Kidney capillary endothelial cell (primary cell): Measurements from ENCODE around the gene MAP2K5.

Experiments used
- DNase-seq: peaks from one replicate; pipeline ENCODE4 v3.0.0-alpha.2; 2018; ENCODE audit warnings: low spot score

Gene MAP2K5

DNA sequence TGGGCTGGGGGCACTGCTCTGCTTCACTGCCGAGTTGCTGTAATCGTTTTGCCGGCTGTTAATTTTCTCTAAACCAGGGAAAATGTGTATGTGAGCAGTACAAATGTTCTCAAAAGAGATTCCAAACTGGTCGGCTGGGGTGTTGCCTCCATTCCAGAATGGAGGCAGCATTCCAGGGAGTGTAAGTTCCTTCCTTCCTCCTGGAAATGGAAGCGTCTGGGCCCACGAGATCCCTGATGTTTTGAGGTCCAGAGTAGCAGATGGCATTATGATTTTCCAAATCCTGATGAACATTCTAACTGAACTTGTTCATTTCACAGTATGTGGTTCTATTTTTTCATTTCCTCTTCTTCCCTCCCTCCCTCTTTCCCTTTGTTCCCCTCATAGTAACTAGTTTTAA, 218.4 kb downstream of the MAP2K5 start:
- DNase-seq = no peak

DNA sequence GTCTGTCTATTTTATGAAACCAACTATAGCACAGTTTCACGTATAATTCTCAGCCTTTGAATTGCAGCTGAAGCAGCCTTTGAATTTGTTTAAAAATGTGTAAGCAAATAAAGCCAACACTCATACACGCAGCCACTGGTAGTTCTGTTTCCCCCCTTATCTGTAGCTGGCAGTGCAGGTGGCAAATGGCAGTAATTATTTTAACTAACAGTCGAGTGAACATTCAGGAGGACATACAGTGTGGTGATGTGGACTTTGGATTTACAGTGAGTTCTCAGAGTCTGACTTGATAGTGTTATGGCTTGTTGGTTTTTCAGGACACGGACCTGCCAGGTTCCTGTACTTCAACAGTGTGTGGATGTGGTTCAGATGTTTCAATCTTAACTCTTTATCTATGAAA, 218.8 kb downstream of the MAP2K5 start:
- DNase-seq = no peak

DNA sequence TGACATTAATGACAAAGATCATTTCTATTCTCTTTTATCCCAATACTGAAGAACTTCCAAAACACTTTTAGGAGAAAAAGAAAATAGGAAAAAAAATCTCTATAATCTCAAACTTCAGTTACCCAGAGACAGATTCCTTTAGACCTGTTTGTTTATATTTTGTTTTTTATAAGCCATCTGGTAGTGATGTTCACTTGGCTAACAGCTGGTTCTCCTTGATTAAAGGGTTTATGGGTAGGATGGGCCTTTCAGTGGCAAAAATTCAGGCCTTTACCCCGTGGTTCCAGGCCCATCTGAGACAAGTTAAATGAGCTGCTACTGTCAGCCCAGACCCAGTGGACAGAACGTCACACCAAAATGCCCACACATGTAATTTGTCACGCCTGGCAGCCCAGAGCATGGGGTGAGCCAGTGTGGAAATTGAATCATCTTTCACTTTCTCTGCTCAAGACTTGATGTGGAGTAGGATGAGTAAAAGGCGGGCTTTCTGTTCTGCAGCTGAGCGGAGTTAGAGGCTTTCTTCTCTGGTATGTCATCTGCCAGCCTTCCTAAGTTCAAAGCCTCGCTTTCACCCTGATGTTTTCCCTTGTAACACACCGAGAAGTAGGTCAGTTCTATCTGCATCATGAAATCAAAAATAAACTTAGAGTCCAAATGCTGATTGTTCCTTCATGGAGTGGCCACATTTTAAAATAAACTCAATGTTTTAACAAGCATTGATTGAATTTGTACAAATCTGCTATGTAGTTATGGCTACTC, 220.3 kb downstream of the MAP2K5 start:
- no peak for DNase-seq

DNA sequence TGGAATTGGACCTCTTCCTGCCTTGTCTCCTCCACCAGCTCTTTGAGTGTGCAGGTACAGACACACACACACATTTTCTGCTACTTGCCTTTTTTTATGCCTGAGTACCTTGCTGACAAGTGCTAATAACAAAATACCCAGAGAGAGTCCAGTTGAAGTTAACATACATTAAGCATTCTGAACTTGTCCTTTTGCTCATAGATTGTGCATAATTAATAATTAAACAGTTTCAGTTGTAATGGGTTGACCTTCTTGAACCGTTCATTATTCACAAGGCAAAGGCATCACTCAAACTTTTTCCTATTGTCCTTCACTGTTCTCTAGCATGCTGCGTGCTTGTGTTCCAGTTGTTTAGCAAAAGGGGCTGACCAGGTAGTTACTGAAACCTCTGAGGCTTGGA, 223.2 kb downstream of the MAP2K5 start:
- DNase-seq = no peak

GRCh38 chr15:67766968-67767367, 224.5 kb downstream of the MAP2K5 start:
- no peak for DNase-seq

GRCh38 chr15:67768313-67768977, 225.9 kb downstream of the MAP2K5 start:
- DNase-seq = no peak

- no peak for DNase-seq
Observed at GRCh38 chr15:67769497-67770357, 227.2 kb downstream of the MAP2K5 start.

GRCh38 chr15:67770358-67770628, 227.8 kb downstream of the MAP2K5 start:
- no peak for DNase-seq

- no peak for DNase-seq
Observed at GRCh38 chr15:67771189-67771800, 228.8 kb downstream of the MAP2K5 start.

DNA sequence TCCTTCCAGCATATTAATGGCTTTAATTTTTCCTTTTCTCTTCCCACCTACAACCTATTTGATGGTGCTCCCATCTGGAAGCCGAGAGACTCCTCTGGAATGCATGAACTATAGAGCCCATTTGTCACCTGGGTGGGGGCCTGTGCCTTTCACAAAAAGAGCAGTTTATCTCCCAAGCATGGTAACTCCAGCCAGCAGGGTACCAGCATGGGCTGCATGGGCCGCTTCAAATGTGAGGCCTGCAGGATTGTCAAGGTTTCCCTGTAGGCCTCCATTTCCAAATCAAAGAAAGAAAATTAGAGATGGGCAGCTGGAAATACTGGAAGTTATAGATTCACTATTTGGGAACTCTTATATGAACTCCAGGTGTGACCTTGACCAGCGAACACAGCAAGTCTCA, 232.1 kb downstream of the MAP2K5 start:
- no peak for DNase-seq

DNA sequence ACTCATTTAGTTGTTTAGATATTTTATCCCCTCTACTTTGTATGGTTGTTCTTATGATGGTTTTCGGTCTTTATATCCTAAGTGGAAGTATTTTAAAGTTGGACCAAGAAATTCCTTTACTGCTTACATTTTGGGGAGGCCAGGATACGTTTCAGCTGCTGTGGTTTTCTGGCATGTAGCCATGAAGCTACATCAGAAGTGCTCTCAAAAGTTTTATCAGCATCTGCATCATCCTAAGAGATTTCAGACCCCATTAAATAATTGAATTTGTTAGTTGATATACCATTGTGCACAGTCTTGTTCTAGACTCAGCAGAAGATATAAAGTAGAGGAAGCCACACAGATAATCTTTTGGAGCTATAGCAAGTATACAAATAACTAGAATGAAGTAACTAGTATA, 232.7 kb downstream of the MAP2K5 start:
- DNase-seq = no peak

DNA sequence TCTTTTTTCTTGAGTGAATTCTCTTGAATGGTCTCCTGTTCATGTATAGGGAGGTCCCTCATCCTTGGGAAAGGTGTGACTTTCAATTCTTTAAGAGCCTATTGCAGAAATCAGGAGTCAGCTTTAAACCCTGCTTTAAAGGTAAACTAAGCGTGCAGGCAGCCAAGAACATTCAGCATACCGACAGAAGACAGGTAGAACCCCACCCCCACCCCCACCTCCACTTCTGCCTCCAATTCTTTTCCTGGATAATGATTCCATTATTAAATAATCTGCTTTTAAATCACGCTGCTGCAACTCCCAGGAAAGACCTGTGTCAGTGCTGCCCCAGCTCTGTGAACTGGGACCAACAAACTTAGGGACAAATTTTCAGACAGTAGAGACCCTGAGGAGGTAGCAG, 233.5 kb downstream of the MAP2K5 start:
- DNase-seq = no peak

- DNase-seq = peak; percentile 18
Observed at GRCh38 chr15:67776600-67776999, 234.1 kb downstream of the MAP2K5 start.

- DNase-seq = no peak
Observed at GRCh38 chr15:67777071-67777470, 234.6 kb downstream of the MAP2K5 start.

- no peak for DNase-seq
Observed at GRCh38 chr15:67777773-67778172, 235.3 kb downstream of the MAP2K5 start.

DNA sequence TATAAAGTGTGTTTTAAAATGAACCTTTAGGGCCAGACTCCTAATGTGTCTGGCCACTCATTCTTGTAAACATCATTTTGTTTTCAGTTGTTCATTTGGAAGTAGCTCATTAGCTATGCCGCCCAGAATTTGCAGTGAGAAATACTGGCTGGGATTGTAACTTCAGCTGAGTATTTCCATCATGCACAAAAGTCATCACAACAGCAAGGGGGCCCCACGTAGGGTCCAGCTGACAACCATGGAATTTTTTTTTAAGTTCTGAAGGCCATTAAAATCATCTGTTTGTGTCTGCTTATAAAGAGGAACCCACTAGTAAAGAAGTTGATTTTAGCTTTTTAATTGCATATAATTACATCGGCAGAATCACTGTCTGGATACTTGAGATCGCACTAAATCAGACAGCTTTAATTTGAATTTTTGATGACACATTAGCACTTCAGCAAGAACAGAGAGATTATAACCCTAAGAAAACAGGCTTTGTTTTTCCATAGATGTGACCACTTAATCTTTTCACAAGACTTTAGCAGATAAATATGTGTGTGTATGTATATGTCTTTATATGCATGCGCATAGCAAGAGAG, 236.6 kb downstream of the MAP2K5 start:
- no peak for DNase-seq

DNA sequence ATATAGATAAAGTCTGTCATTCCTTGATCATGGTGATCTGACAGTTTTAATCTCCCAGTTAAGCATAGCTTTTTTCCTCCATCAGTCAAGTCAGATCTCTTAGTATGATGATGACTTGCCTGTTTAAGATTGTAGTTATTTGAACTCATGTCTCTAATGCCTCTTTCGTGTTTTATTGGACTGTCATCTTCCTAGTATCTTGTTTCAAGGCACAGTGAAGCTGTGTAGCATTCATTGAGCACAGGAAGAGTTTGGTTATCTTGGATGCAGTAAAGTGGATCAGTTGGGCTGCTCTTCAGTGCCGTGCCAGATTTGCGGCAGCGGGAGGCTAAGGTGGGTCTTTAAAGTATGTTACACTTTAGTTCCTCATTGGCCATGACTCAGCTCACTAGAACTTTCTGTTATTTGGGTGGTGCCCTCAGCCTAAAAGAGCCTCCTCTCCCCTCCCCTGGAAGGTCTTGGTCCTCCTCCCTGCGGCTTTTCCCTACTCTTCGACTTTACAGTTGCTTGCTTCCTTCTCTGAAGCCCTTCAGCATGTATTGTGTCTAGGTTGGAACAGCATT, 237.1 kb downstream of the MAP2K5 start:
- DNase-seq = no peak

- DNase-seq = no peak
Observed at GRCh38 chr15:67781061-67781460, 238.6 kb downstream of the MAP2K5 start.

DNA sequence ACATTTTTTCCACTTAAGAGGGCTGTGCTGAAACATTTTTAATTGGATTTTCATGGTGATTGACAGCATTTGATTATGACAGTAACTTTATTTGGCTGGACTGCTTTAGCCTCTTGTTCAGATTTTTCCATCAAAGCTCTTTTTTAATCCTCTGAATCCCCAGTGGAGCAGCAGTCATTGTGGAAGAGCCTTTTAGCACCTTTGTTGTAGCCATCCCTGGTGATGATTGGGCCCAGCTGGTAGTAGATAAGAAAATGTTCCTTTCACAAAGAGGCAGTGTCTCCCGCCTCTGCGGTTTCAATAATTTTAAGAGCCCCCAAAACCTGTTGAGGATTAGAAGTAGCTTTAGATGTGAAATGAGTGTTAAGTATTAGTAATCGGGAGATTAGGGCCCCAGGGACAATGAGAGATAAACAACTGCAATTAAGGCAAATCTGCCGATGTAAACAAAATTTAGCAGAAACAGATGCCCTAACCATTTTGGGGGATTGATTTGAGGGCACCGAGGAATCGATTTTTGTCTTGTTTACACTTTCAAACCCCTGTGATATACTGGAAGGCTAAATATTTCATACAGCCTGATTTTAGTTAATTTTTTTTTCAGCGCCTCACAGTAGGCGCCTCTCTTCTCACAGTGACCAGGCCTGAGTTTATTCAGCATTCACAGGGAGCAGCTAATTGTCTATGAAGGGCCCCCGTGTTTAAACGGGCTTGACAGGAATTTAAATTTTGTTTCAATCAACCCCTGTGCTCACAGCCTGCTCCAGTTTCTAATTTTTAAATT, 239.6 kb downstream of the MAP2K5 start:
- no peak for DNase-seq

GRCh38 chr15:67782691-67782991, 240.1 kb downstream of the MAP2K5 start:
- DNase-seq = no peak

DNA sequence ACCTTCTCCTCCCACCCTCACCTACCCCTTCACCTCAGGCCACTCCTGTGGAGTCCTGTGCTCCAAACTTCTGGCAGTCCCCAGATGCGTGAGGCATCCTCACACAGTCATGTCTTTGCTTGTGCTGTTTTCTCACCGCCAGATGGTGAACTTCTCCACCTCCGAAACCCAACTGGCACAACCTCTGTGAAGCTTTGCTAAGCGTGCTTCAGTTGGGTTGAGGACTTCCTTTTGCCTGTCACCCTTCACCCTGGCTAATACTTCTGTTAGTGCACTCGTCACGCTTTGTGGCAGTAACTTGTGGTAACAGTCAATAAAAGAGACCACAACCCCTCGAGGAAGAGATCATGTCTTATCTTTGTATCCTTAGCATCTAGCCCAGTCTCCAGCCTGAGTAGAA, 240.8 kb downstream of the MAP2K5 start:
- no peak for DNase-seq
